GM12878 (cell line): ENCODE data around the gene ORM2. TPM values are rescaled to one million over a fixed set of nuclear protein-coding genes. Genes with fewer than 3 reads are reported as not detected.

ENCODE experiments used
- ATAC-seq: fragments of 200-7000 bp; cut with Tn5 transposase; 3 replicates; pipeline ENCODE4 v1.9.1; 2020; ENCODE audit warnings: mild to moderate bottlenecking, moderate library complexity
- BruUV-seq: library from RNA; stranded (reverse); fragments of 400-500 nt; replicated peaks from 2 replicates; lab custom pipeline; 2021; lab: Mats Ljungman, UMichigan
- CTCF ChIA-PET: fragments of 300-600 bp; sonication (Branson Sonifier 250); formaldehyde crosslinking; extraction: SDS; loops from one replicate; lab custom pipeline; 2021; ENCODE audit warnings: inconsistent platforms; lab: Yijun Ruan, JAX
- POLR2A ChIA-PET: fragments of 350-600 bp; formaldehyde crosslinking; extraction: SDS; loops from one replicate; lab custom pipeline; 2021; ENCODE audit warnings: inconsistent platforms; lab: Charles Lee
- RAD21 ChIA-PET: fragments of 300-600 bp; sonication (Branson Sonifier 250); formaldehyde crosslinking; loops from one replicate; lab custom pipeline; 2023; ENCODE audit warnings: antibody characterized with exemption; ENCODE audit not compliant: unreplicated experiment; lab: Charles Lee
- SMC1A ChIA-PET: fragments of 300-600 bp; sonication (Branson Sonifier 250); formaldehyde crosslinking; loops from one replicate; lab custom pipeline; 2023; ENCODE audit not compliant: unreplicated experiment, uncharacterized antibody; lab: Charles Lee
- DNase-seq: peaks from one replicate; pipeline ENCODE4 v3.0.0-alpha.2; 2011; ENCODE audit warnings: low read depth, low spot score
- FAIRE-seq: peaks from 3 replicates; lab custom pipeline; 2011; peaks lifted over from hg19 to GRCh38; lab: Jason Lieb, UNC
- H2AFZ ChIP-seq: 2 replicates; pipeline ENCODE4 v1.6.0; 2011; ENCODE audit warnings: low read depth, low read length, control low read depth; ENCODE audit not compliant: control insufficient read depth
- H3K27ac ChIP-seq: 2 replicates; pipeline ENCODE4 v1.5.1; 2011; ENCODE audit warnings: control low read depth; ENCODE audit not compliant: control insufficient read depth, insufficient read depth
- H3K27me3 ChIP-seq, 2 experiments: replicated peaks in 1 of 2; 2 replicates each; pipeline versions ENCODE4 v1.6.0 to v1.6.1; 2011; ENCODE audit warnings: low read length in 1 of 2; ENCODE audit not compliant: control insufficient read depth in 2 of 2, insufficient read depth in 2 of 2
- H3K36me3 ChIP-seq, 2 experiments: 2 replicates each; pipeline ENCODE4 v1.5.1; 2011; ENCODE audit warnings: low read length in 1 of 2; ENCODE audit not compliant: control insufficient read depth in 2 of 2, insufficient read depth in 2 of 2
- H3K4me1 ChIP-seq: 2 replicates; pipeline ENCODE4 v1.6.1; 2011; ENCODE audit warnings: mild to moderate bottlenecking, low read length, moderate library complexity, mixed read lengths; ENCODE audit not compliant: control insufficient read depth, insufficient read depth
- H3K4me2 ChIP-seq: 2 replicates; pipeline ENCODE4 v1.6.0; 2011; ENCODE audit warnings: control low read depth; ENCODE audit not compliant: control insufficient read depth, insufficient read depth
- H3K4me3 ChIP-seq: fragments of 200-600 bp; sonication (generic); 2 replicates; pipeline ENCODE4 v1.5.1; 2016
- H3K79me2 ChIP-seq: 2 replicates; pipeline ENCODE4 v1.6.0; 2011; ENCODE audit warnings: low read length; ENCODE audit not compliant: control insufficient read depth, insufficient read depth
- H3K9ac ChIP-seq: 2 replicates; pipeline ENCODE4 v1.8.0; 2011; ENCODE audit warnings: low read length, control low read depth, mixed read lengths; ENCODE audit not compliant: control insufficient read depth, insufficient read depth
- H3K9me3 ChIP-seq: replicated peaks from 3 replicates; pipeline ENCODE4 v1.5.1; 2011; ENCODE audit warnings: mild to moderate bottlenecking, low read length; ENCODE audit not compliant: control insufficient read depth, insufficient read depth
- H4K20me1 ChIP-seq: 2 replicates; pipeline ENCODE4 v1.6.0; 2011; ENCODE audit not compliant: control insufficient read depth, insufficient read depth
- BMI1 ChIP-seq: fragments of 450-650 bp; IDR thresholded peaks from 2 replicates; pipeline ENCODE4 v1.6.1; 2016; ENCODE audit warnings: mild to moderate bottlenecking, moderate library complexity, borderline replicate concordance
- CEBPB ChIP-seq, 2 experiments: fragments of 150-350 bp in 1 of 2; IDR thresholded peaks; 2 replicates each; pipeline ENCODE4 v1.6.1; 2012 to 2014; ENCODE audit warnings: low read depth in 2 of 2, low read length in 2 of 2, borderline replicate concordance in 1 of 2, inconsistent platforms in 1 of 2
- GATAD2B ChIP-seq: fragments of 450-650 bp; conservative IDR thresholded peaks from 2 replicates; pipeline ENCODE4 v1.6.1; 2017; ENCODE audit warnings: low read depth, mild to moderate bottlenecking, moderate library complexity
- MEF2A ChIP-seq: IDR thresholded peaks from 2 replicates; pipeline ENCODE4 v1.6.1; 2011; ENCODE audit warnings: low read depth, mild to moderate bottlenecking, low read length, moderate library complexity; ENCODE audit not compliant: insufficient read depth
- MXI1 ChIP-seq: fragments of 150-350 bp; IDR thresholded peaks from 2 replicates; pipeline ENCODE4 v1.6.1; 2011; ENCODE audit warnings: low read depth, mild to moderate bottlenecking, inconsistent platforms, low read length, improper control_type of control experiment
- MYC ChIP-seq: IDR thresholded peaks from 2 replicates; pipeline ENCODE4 v1.6.1; 2011; ENCODE audit warnings: mild to moderate bottlenecking, low read length, moderate library complexity, inconsistent platforms; ENCODE audit not compliant: insufficient read depth, insufficient replicate concordance, insufficient read length, severe bottlenecking
- STAT3 ChIP-seq: IDR thresholded peaks from 2 replicates; pipeline ENCODE4 v1.6.1; 2011; ENCODE audit warnings: low read depth, low read length, improper control_type of control experiment
- ZNF24 ChIP-seq: fragments of 450-650 bp; IDR thresholded peaks from 2 replicates; pipeline ENCODE4 v1.6.1; 2017; ENCODE audit warnings: antibody characterized with exemption, mild to moderate bottlenecking
- ZNF384 ChIP-seq: IDR thresholded peaks from 2 replicates; pipeline ENCODE4 v1.6.1; 2012; ENCODE audit warnings: low read depth, mild to moderate bottlenecking, low read length, improper control_type of control experiment, borderline replicate concordance
- WGBS: methylation state at CpG from one replicate; pipeline ENCODE4 v1.1.6; 2016; ENCODE audit warnings: low lambda C conversion rate; ENCODE audit not compliant: insufficient replicate concordance, insufficient coverage; ENCODE audit errors: missing lambda C conversion rate; 5-methylcytosine and 5-hydroxymethylcytosine counted together
- in situ Hi-C: fragments of 300-500 bp; cut with MboI; formaldehyde crosslinking; loops from 9 replicates; pipeline ENCODE4 v1.14.3; 2018; ENCODE audit warnings: mixed read lengths
- intact Hi-C: fragments of 100-400 bp; cut with micrococcal nuclease; formaldehyde crosslinking; loops from one replicate; pipeline ENCODE4 v1.14.2; 2022; ENCODE audit not compliant: unreplicated experiment
- polyA plus RNA-seq, 11 experiments: library from polyadenylated mRNA; depleted of rRNA in 4 of 11; unstranded in 6 of 11; stranded (reverse) in 5 of 11; fragments of >200 nt; fragmentation: Nextera tagmentation in 4 of 11; fragmentation: Illumina TruSeq in 1 of 11; extraction: Ambion mirVana in 4 of 11; extraction: Trizol in 1 of 11; gene quantifications; 1 replicate in 1 of 11; 2 replicates in 10 of 11; pipeline versions ENCODE4 v1.2.1 to v1.2.3, GENCODE V29; 2011 to 2016; ENCODE audit warnings: inconsistent platforms in 2 of 11, missing spikeins in 2 of 11, low read depth in 1 of 11
- total RNA-seq, 4 experiments: library from RNA; depleted of rRNA in 3 of 4; stranded (reverse); fragments of >200 nt in 3 of 4; fragmentation: Illumina TruSeq in 1 of 4; extraction: Trizol in 1 of 4; gene quantifications; 2 replicates each; pipeline versions ENCODE4 v1.2.1 to v1.2.3, GENCODE V29; 2013 to 2021
- TF ChIP-seq, protein P1 (sequence below): IDR thresholded peaks from 2 replicates; pipeline ENCODE4 v1.6.1; 2012; ENCODE audit warnings: improper control_type of control experiment, low read depth, low read length; ENCODE audit not compliant: insufficient replicate concordance

The ORM2 gene
- total and polyA plus RNA-seq, 10 of the 15 experiments (the other 5 are each of a cell fraction or from before 2014, with no cell fraction given) = 0.64 TPM; not detected in 9

DNA sequence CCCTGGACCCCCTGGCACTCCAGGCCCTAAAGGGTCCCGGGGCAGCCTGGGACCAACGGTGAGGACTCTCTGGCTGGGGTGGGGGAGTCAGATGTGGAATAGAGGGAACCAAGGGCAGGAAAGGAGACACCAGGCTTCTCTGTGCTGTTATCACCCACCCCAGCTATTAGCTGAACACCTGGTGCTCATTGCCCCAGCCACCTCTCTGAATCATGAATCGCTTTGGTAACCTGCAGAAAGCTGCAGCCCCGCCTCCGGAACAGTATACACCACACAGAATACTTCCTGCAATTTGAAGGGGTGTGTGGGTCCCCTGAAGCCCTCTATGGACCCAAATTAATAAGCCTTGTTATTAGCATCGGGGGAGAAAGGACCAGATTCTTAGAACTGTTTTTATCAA lies 47.2 kb upstream of the ORM2 start (continued):
- no peak for TF ChIP-seq GATAD2B
- TF ChIP-seq, all 136 proteins: peak for 0

- TF ChIP-seq MEF2A = no peak
- TF ChIP-seq, all 136 proteins: peak for 0
- ATAC-seq (peak; percentile 74), DNase-seq (no peak), FAIRE-seq (no peak)
- H3K4me1 ChIP-seq = no peaks in the 10 kb centered on the region
- no peaks in the 10 kb centered on the region for H3K36me3 ChIP-seq
- intact Hi-C loops (no loop called here), in situ Hi-C loops (loop anchor here (10.0 to 25.0 kb wide), 2 partner anchors 128 to 196 kb away; partner anchors contain the start of genes AMBP, COL27A1 and KIF12)
- H4K20me1 ChIP-seq = no peaks in the 10 kb centered on the region
- CTCF ChIA-PET = interaction anchor here (0.6 kb wide), 1 partner anchor 8 kb away, joined by 3 read pairs; no protein-coding TSS in a partner anchor
- H3K79me2 ChIP-seq = no peaks in the 10 kb centered on the region
- RAD21 ChIA-PET = no interaction called here
- BruUV-seq = no TSS peak
- H3K9me3 ChIP-seq = no peaks in the 10 kb centered on the region
- H3K27ac ChIP-seq = no peak overlapping the region
- no peak overlapping the region for H3K4me2 ChIP-seq
- no peak overlapping the region for H3K4me3 ChIP-seq
- H2AFZ ChIP-seq = no peak overlapping the region
- peaks cover 0 to 3% of the 10 kb centered on the region in 2 experiments; a peak in 1 of 4 replicates for H3K27me3 ChIP-seq
- POLR2A ChIA-PET = no interaction called here
- WGBS = 6% methylated on average over 5 of the region's 5 CpGs
- H3K9ac ChIP-seq = no peak overlapping the region
- SMC1A ChIA-PET = no interaction called here
These were observed 46.7 kb upstream of the ORM2 start for GRCh38 chr9:114282926-114283325.

DNA sequence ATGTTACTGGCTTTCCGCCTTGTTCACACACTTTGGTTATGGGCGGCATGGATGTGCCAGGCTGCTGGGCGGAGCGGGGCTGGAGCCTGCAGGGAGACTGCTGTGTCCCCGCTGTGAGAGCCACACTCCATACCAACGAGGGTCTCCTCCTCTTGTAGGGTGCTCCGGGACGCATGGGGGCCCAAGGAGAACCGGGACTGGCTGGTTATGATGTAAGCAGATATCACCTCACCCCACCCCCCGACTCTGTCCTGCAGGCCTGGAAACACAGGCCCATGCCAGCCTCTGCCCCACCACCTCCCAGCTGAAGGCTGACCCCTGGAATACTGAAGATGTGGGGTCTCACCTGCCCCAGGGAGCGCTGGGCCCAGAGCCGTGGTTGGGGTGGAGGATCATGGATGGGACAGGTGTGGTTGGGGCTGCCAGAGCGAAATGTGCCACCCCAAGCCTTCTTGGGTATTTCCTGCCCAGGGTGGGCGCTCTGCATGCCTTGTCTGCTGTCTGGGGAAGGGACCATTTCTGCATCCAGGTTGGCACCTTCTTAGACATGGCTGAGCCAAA lies 46.0 kb upstream of the ORM2 start:
- BruUV-seq = no TSS peak
- Histone ChIP-seq H2AFZ (no peak overlapping the region), H3K9ac (no peak overlapping the region), H3K27me3 (peaks cover 0 to 3% of the 10 kb centered on the region in 2 experiments; a peak in 1 of 4 replicates), H3K27ac (no peak overlapping the region), H3K4me3 (no peak overlapping the region), H4K20me1 (no peaks in the 10 kb centered on the region), H3K9me3 (no peaks in the 10 kb centered on the region), H3K4me1 (no peaks in the 10 kb centered on the region), H3K36me3 (no peaks in the 10 kb centered on the region), H3K79me2 (no peaks in the 10 kb centered on the region), H3K4me2 (no peak overlapping the region)
- 19% methylated on average over 12 of the region's 14 CpGs for WGBS
- ChIA-PET POLR2A (no interaction called here), SMC1A (no interaction called here), RAD21 (no interaction called here), CTCF (no interaction called here)
- ATAC-seq (no peak), FAIRE-seq (no peak), DNase-seq (no peak)
- intact Hi-C loops (no loop called here), in situ Hi-C loops (loop anchor here (10.0 to 25.0 kb wide), 2 partner anchors 129 to 196 kb away; partner anchors contain the start of genes AMBP, COL27A1 and KIF12)
- TF ChIP-seq MXI1 = no peak
- TF ChIP-seq CEBPB (IDR thresholded peaks at IDR 0.05; ENCODE audit: borderline replicate concordance in 1 of 2, low read depth in 2 of 2, low read length in 2 of 2) = no peak
- no peak for TF ChIP-seq STAT3
- TF ChIP-seq ZNF24 = no peak
- no peak for TF ChIP-seq ZNF384
- TF ChIP-seq MYC = no peak
- TF ChIP-seq, protein P1, sequence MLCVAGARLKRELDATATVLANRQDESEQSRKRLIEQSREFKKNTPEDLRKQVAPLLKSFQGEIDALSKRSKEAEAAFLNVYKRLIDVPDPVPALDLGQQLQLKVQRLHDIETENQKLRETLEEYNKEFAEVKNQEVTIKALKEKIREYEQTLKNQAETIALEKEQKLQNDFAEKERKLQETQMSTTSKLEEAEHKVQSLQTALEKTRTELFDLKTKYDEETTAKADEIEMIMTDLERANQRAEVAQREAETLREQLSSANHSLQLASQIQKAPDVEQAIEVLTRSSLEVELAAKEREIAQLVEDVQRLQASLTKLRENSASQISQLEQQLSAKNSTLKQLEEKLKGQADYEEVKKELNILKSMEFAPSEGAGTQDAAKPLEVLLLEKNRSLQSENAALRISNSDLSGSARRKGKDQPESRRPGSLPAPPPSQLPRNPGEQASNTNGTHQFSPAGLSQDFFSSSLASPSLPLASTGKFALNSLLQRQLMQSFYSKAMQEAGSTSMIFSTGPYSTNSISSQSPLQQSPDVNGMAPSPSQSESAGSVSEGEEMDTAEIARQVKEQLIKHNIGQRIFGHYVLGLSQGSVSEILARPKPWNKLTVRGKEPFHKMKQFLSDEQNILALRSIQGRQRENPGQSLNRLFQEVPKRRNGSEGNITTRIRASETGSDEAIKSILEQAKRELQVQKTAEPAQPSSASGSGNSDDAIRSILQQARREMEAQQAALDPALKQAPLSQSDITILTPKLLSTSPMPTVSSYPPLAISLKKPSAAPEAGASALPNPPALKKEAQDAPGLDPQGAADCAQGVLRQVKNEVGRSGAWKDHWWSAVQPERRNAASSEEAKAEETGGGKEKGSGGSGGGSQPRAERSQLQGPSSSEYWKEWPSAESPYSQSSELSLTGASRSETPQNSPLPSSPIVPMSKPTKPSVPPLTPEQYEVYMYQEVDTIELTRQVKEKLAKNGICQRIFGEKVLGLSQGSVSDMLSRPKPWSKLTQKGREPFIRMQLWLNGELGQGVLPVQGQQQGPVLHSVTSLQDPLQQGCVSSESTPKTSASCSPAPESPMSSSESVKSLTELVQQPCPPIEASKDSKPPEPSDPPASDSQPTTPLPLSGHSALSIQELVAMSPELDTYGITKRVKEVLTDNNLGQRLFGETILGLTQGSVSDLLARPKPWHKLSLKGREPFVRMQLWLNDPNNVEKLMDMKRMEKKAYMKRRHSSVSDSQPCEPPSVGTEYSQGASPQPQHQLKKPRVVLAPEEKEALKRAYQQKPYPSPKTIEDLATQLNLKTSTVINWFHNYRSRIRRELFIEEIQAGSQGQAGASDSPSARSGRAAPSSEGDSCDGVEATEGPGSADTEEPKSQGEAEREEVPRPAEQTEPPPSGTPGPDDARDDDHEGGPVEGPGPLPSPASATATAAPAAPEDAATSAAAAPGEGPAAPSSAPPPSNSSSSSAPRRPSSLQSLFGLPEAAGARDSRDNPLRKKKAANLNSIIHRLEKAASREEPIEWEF = no peak
- no peak for TF ChIP-seq BMI1
